Cardiac muscle cell (in vitro differentiated cells and primary cell): Measurements from ENCODE around the gene ZNF480. TPM values are rescaled to one million over a fixed set of nuclear protein-coding genes. Genes with fewer than 3 reads are reported as not detected.
"Not testable (repeated sequence)": the region's sequence is repeated elsewhere in the genome, so short reads cannot be mapped to it uniquely, and the experiment has no call there.

Experiments used
- DNase-seq, 2 donors: peaks; one replicate each; pipeline versions ENCODE4 v3.0.0 to v3.0.0-alpha.2; 2010 to 2017; ENCODE audit warnings: low read depth in 1 of 2, low spot score in 1 of 2
- H3K27ac ChIP-seq: fragments of 200-600 bp; sonication (generic); 2 replicates; pipeline ENCODE4 v1.5.1; 2016
- H3K27me3 ChIP-seq: fragments of 200-600 bp; sonication (generic); 2 replicates; pipeline ENCODE4 v1.6.0; 2016; ENCODE audit warnings: control low read depth
- H3K36me3 ChIP-seq: fragments of 200-600 bp; sonication (generic); 2 replicates; pipeline ENCODE4 v1.5.1; 2016; ENCODE audit warnings: control low read depth
- H3K4me1 ChIP-seq: fragments of 200-600 bp; sonication (generic); 2 replicates; pipeline ENCODE4 v1.8.1; 2017; ENCODE audit warnings: low read depth, mild to moderate bottlenecking, mixed run types
- H3K4me3 ChIP-seq: fragments of 200-600 bp; sonication (generic); 2 replicates; pipeline ENCODE4 v1.5.1; 2016; ENCODE audit warnings: mild to moderate bottlenecking
- H3K9me3 ChIP-seq: fragments of 200-600 bp; sonication (generic); 2 replicates; pipeline ENCODE4 v1.5.1; 2017; ENCODE audit warnings: low read depth, mild to moderate bottlenecking, control low read depth
- polyA plus RNA-seq: library from polyadenylated mRNA; unstranded; fragments of >200 nt; fragmentation: Nextera tagmentation; extraction: Ambion mirVana; gene quantifications from 2 replicates; pipeline ENCODE4 v1.2.1, GENCODE V29; 2016
- total RNA-seq: library from RNA; depleted of rRNA; stranded (reverse); fragments of >200 nt; gene quantifications from 2 replicates; pipeline ENCODE4 v1.2.3, GENCODE V29; 2016
- TF ChIP-seq, protein P1 (sequence below): IDR thresholded peaks from 2 replicates; pipeline ENCODE4 v1.5.1; 2012; ENCODE audit warnings: low read depth, mild to moderate bottlenecking, low read length

Gene ZNF480
- total and polyA plus RNA-seq, 2 experiments from 2014 or later = 13.6 to 20.6 TPM

DNA sequence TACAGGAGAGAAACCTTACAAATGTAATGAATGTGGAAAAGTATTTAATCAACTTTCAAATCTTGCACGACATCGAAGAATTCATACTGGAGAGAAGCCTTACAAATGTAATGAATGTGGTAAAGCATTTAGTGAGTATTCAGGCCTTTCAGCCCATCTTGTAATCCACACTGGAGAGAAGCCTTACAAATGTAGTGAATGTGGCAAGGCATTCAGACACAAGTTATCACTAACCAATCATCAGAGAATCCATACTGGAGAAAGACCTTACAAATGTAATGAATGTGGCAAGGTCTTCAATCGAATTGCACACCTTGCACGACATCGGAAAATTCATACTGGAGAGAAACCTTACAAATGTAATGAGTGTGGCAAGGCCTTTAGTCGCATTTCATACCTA is 25.5 kb downstream of the ZNF480 start:
- H3K36me3 ChIP-seq = peaks cover 51% of the 10 kb centered on the region
- H3K9me3 ChIP-seq = peaks cover 13% of the 10 kb centered on the region
- no peaks in the 10 kb centered on the region for H3K4me1 ChIP-seq
- H3K27me3 ChIP-seq = no peaks in the 10 kb centered on the region
- no peak overlapping the region for H3K27ac ChIP-seq
- no peak overlapping the region for H3K4me3 ChIP-seq
- TF ChIP-seq, protein P1, sequence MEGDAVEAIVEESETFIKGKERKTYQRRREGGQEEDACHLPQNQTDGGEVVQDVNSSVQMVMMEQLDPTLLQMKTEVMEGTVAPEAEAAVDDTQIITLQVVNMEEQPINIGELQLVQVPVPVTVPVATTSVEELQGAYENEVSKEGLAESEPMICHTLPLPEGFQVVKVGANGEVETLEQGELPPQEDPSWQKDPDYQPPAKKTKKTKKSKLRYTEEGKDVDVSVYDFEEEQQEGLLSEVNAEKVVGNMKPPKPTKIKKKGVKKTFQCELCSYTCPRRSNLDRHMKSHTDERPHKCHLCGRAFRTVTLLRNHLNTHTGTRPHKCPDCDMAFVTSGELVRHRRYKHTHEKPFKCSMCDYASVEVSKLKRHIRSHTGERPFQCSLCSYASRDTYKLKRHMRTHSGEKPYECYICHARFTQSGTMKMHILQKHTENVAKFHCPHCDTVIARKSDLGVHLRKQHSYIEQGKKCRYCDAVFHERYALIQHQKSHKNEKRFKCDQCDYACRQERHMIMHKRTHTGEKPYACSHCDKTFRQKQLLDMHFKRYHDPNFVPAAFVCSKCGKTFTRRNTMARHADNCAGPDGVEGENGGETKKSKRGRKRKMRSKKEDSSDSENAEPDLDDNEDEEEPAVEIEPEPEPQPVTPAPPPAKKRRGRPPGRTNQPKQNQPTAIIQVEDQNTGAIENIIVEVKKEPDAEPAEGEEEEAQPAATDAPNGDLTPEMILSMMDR = no peak
- no peak for DNase-seq

DNA sequence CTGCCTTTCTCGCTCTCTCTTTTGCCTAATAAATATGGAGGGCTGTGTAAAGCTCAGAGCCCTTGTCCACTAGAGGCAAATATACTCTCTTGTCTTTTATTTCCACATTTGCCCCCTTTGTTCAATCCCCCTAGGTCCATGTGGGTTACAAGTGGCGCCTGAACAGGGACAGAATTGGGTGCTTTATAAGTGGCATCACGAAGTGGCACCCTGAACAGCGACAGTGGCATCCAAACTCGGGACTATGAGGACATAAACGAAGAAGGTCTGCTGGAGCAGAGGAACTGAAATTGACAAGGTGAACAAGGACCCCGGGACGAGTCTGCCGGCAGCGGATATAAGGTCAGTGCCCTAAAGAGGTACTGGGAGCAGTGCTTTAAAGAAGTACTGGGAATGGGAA is 34.8 kb downstream of the ZNF480 start:
- no peaks in the 10 kb centered on the region for H3K27me3 ChIP-seq
- H3K27ac ChIP-seq = no peak overlapping the region
- H3K4me3 ChIP-seq = no peak overlapping the region
- H3K9me3 ChIP-seq = peaks cover 3% of the 10 kb centered on the region
- no peaks in the 10 kb centered on the region for H3K36me3 ChIP-seq
- DNase-seq = peak in 1 of 2 donors; percentile 20
- H3K4me1 ChIP-seq = no peaks in the 10 kb centered on the region
- TF ChIP-seq, protein P1 = no peak

DNA sequence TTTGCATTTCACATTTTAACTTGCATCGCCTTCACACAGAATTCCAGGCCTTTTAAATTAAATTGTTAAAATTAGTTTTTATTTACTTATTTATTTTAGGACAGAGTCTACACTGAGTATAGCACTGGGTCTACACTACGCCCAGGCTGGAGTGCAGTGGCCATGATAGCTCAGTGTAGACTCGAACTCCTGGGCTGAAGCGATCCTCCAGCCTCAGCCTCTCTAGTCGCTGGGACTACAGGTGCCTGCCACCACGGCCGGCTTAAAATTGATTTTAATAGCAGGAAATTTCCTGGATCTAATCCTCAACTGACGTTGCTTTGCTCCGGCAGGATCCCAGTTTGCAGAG is 38.8 kb downstream of the ZNF480 start:
- TF ChIP-seq, protein P1 = no peak
- Histone ChIP-seq H3K27me3 (no peaks in the 10 kb centered on the region), H3K9me3 (peaks cover 3% of the 10 kb centered on the region), H3K4me3 (peak overlapping the region; percentile 70), H3K36me3 (no peaks in the 10 kb centered on the region), H3K27ac (peak overlapping the region; percentile 92), H3K4me1 (peaks cover 14% of the 10 kb centered on the region)
- no peak for DNase-seq

DNA sequence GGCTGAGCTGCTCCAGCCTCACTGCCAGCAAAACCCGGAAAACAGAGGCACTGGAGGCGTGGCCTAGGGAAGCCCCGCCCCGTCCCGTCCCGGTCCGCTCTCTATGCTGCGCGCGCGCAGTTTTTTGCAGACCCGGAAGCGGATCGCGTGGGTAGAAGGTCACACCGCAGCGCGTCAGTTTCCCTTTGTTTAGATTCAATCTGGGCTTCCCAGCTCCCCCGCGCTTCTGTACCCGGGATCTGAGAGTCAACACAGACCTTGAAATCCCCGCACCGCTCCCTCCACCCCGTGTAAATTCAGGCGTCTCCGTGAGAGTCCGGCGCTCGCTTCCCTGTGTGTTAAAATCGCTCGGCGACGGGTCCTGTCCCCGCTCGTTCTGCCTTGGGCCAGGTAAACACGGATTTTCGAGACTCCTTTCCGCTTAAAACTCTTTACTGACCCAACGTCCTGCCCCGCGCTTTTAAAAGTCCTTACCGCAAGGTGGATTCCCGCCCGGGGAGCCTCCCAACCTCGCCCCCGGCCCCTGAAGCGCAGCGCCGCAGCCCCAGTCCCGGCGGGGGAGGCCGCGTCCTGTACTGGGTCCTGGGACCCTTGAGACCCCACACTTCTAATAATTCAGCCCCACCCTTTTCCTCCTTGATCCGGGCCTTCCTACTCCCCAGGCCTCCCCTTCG is 39.3 kb downstream of the ZNF480 start, which contains the start of gene ZNF610:
Gene ZNF610 (plus strand): TSS at position 127 of the 674 bp plus-strand sequence. CDS start 12,930 bp downstream, outside the sequence.
- Histone ChIP-seq H3K27ac (peak within 1 kb of the TSS; percentile 92), H3K4me3 (peak within 1 kb of the TSS; percentile 70), H3K9me3 (peaks cover 3% of the 10 kb centered on the region), H3K36me3 (no peaks in the 10 kb centered on the region), H3K4me1 (peaks cover 14% of the 10 kb centered on the region), H3K27me3 (no peaks in the 10 kb centered on the region)
- TF ChIP-seq, protein P1 = no peak
- peak; percentile 90 for DNase-seq

DNA sequence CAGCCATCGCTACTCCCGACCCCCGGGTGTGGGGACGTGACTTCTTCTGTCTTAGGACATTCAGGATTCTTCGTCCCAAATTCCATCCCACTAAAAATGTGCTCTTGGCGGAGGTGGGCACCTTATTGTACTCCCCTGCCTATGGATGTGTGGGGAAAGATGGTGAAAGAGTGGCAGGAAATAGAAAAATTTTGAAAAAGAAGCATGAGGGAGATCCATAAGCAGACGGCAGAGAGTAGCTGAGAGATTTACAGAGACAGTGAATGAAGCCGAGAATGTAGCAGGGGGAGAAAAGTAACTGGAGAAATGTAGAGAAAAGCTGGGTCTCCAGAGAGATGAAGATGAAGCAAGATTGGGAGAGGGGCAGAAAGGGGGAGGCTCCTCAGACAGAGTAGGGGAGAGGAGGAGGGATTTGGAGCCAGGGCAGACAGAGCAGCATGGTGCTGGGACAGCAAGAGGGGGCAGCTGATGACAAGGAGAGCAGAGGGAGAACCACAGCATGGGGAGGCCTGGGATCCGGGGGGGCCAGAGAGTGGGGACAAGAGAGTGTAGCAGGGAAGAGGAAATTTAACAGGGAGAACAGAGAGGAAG is 39.9 kb downstream of the ZNF480 start:
- no peaks in the 10 kb centered on the region for H3K27me3 ChIP-seq
- TF ChIP-seq, protein P1 = no peak
- peak overlapping the region; percentile 70 for H3K4me3 ChIP-seq
- peaks cover 14% of the 10 kb centered on the region for H3K4me1 ChIP-seq
- peak in 1 of 2 donors; percentile 17 for DNase-seq
- H3K9me3 ChIP-seq = no peaks in the 10 kb centered on the region
- no peaks in the 10 kb centered on the region for H3K36me3 ChIP-seq
- peak overlapping the region; percentile 92 for H3K27ac ChIP-seq

DNA sequence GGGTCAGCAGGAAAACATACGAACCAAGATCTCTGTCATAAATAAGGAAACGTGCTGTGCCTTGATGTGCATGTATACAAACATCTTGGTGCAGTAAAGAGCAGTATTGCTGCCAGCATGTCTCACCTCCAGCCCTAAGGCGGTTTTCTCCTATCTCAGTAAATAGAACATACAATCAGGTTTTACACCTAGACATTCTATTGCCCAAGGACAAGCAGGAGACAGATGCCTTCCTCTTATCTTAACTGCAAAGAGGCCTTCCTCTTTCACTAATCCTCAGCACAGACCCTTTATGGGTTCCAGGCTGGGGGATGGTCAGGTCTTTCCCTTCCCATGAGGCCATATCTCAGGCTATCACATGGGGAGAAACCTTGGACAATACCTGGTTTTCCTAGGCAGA is 42.1 kb downstream of the ZNF480 start:
- Histone ChIP-seq H3K4me1 (peaks cover 16% of the 10 kb centered on the region), H3K27ac (peak overlapping the region; percentile 92)
- not testable (repeated sequence) for DNase-seq, H3K9me3 ChIP-seq, H3K36me3 ChIP-seq, H3K27me3 ChIP-seq, H3K4me3 ChIP-seq
